Measurements from ENCODE around the gene MCCC1.

The MCCC1 gene

DNA sequence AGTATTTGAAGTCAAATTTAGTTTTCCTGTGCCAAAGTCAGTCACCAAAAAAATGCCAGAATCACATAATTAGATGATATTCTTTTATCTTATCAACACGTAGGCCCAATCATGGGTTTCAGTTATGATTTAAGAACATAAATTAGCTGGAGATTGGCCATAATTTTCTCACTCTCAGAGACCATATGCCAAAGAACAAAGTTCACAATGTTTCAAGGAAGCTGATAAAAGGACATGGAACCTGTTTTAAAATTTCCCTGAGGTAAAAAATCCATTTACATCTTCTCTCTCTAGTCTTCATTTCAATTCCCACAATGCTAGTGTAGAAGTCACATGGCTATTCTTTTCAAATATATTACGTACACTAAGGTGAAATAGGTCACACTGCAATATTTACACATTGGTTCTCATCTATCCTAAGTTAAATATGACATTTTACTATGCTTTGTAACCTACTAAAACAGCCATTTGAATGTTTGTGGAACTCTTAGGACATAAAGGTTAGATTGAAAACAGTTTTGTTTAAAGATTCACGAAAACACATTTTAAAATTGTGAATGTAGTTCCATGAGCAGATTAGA is 76.3 kb downstream of the MCCC1 start:
- no peak for ATAC-seq
- TF ChIP-seq CSDC2 (CRISPR knock-in tag; IDR thresholded peaks at IDR 0.05) (no peak), RARB (CRISPR knock-in tag; IDR thresholded peaks at IDR 0.05) (no peak), BACH2 (CRISPR knock-in tag; IDR thresholded peaks at IDR 0.05; ENCODE audit: borderline replicate concordance) (no peak), OSR1 (CRISPR knock-in tag; IDR thresholded peaks at IDR 0.05) (no peak), PPARA (CRISPR knock-in tag; IDR thresholded peaks at IDR 0.05; ENCODE audit: borderline replicate concordance) (no peak), ZNF565 (CRISPR knock-in tag; conservative IDR thresholded peaks at IDR 0.05; ENCODE audit: low read depth) (no peak), SNAI2 (CRISPR knock-in tag; IDR thresholded peaks at IDR 0.05) (no peak), ISL1 (CRISPR knock-in tag; IDR thresholded peaks at IDR 0.05) (no peak), ZFP30 (CRISPR knock-in tag; IDR thresholded peaks at IDR 0.05) (no peak), ZNF8 (CRISPR knock-in tag; IDR thresholded peaks at IDR 0.05) (no peak), TCF4 (CRISPR knock-in tag; IDR thresholded peaks at IDR 0.05; ENCODE audit: borderline replicate concordance) (no peak), ESRRG (CRISPR knock-in tag; IDR thresholded peaks at IDR 0.05) (no peak), ZNF70 (CRISPR knock-in tag; IDR thresholded peaks at IDR 0.05) (no peak), ZC3H10 (CRISPR knock-in tag; IDR thresholded peaks at IDR 0.05) (no peak), ARNTL (CRISPR knock-in tag; IDR thresholded peaks at IDR 0.05; ENCODE audit: borderline replicate concordance, low read depth) (no peak)
- TF ChIP-seq, protein P1, sequence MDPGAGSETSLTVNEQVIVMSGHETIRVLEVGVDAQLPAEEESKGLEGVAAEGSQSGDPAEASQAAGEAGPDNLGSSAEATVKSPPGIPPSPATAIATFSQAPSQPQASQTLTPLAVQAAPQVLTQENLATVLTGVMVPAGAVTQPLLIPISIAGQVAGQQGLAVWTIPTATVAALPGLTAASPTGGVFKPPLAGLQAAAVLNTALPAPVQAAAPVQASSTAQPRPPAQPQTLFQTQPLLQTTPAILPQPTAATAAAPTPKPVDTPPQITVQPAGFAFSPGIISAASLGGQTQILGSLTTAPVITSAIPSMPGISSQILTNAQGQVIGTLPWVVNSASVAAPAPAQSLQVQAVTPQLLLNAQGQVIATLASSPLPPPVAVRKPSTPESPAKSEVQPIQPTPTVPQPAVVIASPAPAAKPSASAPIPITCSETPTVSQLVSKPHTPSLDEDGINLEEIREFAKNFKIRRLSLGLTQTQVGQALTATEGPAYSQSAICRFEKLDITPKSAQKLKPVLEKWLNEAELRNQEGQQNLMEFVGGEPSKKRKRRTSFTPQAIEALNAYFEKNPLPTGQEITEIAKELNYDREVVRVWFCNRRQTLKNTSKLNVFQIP (CRISPR knock-in tag; IDR thresholded peaks at IDR 0.05; ENCODE audit: borderline replicate concordance, low read depth), result no peak
- TF ChIP-seq, protein P2, sequence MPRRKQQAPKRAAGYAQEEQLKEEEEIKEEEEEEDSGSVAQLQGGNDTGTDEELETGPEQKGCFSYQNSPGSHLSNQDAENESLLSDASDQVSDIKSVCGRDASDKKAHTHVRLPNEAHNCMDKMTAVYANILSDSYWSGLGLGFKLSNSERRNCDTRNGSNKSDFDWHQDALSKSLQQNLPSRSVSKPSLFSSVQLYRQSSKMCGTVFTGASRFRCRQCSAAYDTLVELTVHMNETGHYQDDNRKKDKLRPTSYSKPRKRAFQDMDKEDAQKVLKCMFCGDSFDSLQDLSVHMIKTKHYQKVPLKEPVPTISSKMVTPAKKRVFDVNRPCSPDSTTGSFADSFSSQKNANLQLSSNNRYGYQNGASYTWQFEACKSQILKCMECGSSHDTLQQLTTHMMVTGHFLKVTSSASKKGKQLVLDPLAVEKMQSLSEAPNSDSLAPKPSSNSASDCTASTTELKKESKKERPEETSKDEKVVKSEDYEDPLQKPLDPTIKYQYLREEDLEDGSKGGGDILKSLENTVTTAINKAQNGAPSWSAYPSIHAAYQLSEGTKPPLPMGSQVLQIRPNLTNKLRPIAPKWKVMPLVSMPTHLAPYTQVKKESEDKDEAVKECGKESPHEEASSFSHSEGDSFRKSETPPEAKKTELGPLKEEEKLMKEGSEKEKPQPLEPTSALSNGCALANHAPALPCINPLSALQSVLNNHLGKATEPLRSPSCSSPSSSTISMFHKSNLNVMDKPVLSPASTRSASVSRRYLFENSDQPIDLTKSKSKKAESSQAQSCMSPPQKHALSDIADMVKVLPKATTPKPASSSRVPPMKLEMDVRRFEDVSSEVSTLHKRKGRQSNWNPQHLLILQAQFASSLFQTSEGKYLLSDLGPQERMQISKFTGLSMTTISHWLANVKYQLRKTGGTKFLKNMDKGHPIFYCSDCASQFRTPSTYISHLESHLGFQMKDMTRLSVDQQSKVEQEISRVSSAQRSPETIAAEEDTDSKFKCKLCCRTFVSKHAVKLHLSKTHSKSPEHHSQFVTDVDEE (CRISPR knock-in tag; IDR thresholded peaks at IDR 0.05), result no peak
- TF ChIP-seq, protein P3, sequence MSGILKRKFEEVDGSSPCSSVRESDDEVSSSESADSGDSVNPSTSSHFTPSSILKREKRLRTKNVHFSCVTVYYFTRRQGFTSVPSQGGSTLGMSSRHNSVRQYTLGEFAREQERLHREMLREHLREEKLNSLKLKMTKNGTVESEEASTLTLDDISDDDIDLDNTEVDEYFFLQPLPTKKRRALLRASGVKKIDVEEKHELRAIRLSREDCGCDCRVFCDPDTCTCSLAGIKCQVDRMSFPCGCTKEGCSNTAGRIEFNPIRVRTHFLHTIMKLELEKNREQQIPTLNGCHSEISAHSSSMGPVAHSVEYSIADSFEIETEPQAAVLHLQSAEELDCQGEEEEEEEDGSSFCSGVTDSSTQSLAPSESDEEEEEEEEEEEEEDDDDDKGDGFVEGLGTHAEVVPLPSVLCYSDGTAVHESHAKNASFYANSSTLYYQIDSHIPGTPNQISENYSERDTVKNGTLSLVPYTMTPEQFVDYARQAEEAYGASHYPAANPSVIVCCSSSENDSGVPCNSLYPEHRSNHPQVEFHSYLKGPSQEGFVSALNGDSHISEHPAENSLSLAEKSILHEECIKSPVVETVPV (CRISPR knock-in tag; IDR thresholded peaks at IDR 0.05), result no peak
- TF ChIP-seq, protein P4, sequence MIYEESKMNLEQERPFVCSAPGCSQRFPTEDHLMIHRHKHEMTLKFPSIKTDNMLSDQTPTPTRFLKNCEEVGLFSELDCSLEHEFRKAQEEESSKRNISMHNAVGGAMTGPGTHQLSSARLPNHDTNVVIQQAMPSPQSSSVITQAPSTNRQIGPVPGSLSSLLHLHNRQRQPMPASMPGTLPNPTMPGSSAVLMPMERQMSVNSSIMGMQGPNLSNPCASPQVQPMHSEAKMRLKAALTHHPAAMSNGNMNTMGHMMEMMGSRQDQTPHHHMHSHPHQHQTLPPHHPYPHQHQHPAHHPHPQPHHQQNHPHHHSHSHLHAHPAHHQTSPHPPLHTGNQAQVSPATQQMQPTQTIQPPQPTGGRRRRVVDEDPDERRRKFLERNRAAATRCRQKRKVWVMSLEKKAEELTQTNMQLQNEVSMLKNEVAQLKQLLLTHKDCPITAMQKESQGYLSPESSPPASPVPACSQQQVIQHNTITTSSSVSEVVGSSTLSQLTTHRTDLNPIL (CRISPR knock-in tag; IDR thresholded peaks at IDR 0.05; ENCODE audit: low read depth), result no peak

DNA sequence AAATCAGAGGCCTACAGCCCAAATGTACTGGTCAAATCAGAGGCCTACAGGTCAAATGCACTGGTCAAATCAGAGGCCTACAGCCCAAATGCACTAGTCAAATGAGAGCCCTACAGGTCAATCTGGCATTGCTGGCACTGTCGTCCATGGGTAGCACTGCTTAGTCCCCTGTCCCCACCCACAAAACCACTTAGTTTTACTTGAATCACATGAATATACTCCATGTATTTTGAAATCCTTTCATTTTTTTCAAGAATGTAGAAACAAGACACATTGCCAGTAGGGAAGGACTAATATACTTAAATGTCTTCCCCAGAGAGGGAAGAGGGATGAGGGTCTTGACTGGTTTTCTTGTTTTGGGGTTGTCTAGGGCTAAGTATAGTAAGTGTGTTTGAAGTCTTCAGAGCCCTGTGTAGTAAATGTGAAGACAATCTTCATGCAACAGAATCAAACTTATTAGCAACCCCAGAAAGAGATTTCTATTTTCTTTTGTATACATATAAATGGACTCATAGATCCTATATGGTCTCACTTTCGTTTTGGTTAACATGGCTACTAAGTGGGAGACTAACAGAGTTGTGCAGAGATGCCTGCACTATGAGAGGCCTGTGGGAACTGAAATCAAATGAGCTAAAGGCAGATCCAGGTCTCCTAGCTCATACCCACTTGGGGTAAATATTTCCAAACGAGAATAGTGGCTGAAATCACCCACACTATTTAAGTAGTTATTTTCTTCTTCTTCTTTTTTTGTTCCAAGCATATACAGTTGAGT is 80.7 kb downstream of the MCCC1 start:
- no peak for ATAC-seq
- TF ChIP-seq ISL1 (CRISPR knock-in tag; IDR thresholded peaks at IDR 0.05), result no peak
- TF ChIP-seq SNAI2 (CRISPR knock-in tag; IDR thresholded peaks at IDR 0.05), result no peak
- TF ChIP-seq, protein P1 (CRISPR knock-in tag; IDR thresholded peaks at IDR 0.05; ENCODE audit: borderline replicate concordance, low read depth), result no peak
- no peak for TF ChIP-seq ZNF8 (CRISPR knock-in tag; IDR thresholded peaks at IDR 0.05)
- no peak for TF ChIP-seq RARB (CRISPR knock-in tag; IDR thresholded peaks at IDR 0.05)
- no peak for TF ChIP-seq ZFP30 (CRISPR knock-in tag; IDR thresholded peaks at IDR 0.05)
- no peak for TF ChIP-seq ZNF565 (CRISPR knock-in tag; conservative IDR thresholded peaks at IDR 0.05; ENCODE audit: low read depth)
- no peak for TF ChIP-seq TOX (CRISPR knock-in tag; IDR thresholded peaks at IDR 0.05; ENCODE audit: borderline replicate concordance)
- TF ChIP-seq, protein P2 (CRISPR knock-in tag; IDR thresholded peaks at IDR 0.05), result no peak
- TF ChIP-seq BACH2 (CRISPR knock-in tag; IDR thresholded peaks at IDR 0.05; ENCODE audit: borderline replicate concordance), result no peak

Measured in SK-N-SH treated with all-trans-retinoic acid at 6 μM for 48 hours (cell line).